H1 (cell line): ENCODE data around the gene CAST. TPM values are rescaled to one million over a fixed set of nuclear protein-coding genes. Genes with fewer than 3 reads are reported as not detected.

Source experiments
- CTCF ChIA-PET: fragments of 300-600 bp; sonication (Branson Sonifier 250); formaldehyde crosslinking; loops from one replicate; lab custom pipeline; 2021; ENCODE audit not compliant: partially characterized antibody; lab: Charles Lee
- POLR2A ChIA-PET: fragments of 300-600 bp; sonication (Branson Sonifier 250); formaldehyde crosslinking; loops from one replicate; lab custom pipeline; 2021; ENCODE audit warnings: inconsistent platforms; ENCODE audit not compliant: partially characterized antibody; lab: Charles Lee
- DNase-seq, 2 experiments: peaks; one replicate each; pipeline versions ENCODE4 v3.0.0 to v3.0.0-alpha.2; 2010 to 2022; ENCODE audit warnings: low spot score in 2 of 2, low read depth in 1 of 2, mixed read lengths in 1 of 2
- FAIRE-seq: peaks from 2 replicates; lab custom pipeline; 2011; peaks lifted over from hg19 to GRCh38; lab: Jason Lieb, UNC
- H2AFZ ChIP-seq: 2 replicates; pipeline ENCODE4 v1.8.1; 2012; ENCODE audit warnings: low read length, inconsistent platforms
- H2AK5ac ChIP-seq: 2 replicates; pipeline ENCODE4 v1.6.1; 2013; ENCODE audit warnings: low read depth, low read length
- H2BK120ac ChIP-seq: replicated peaks from 2 replicates; pipeline ENCODE3; 2013; ENCODE audit warnings: low read depth, low read length, inconsistent platforms
- H2BK12ac ChIP-seq: 2 replicates; pipeline ENCODE4 v1.6.1; 2013; ENCODE audit warnings: low read depth, low read length
- H2BK15ac ChIP-seq: 2 replicates; pipeline ENCODE4 v1.6.1; 2013; ENCODE audit warnings: low read length
- H2BK20ac ChIP-seq: 2 replicates; pipeline ENCODE4 v1.6.1; 2013; ENCODE audit warnings: low read length
- H2BK5ac ChIP-seq: 2 replicates; pipeline ENCODE4 v1.6.1; 2013; ENCODE audit warnings: low read depth, low read length
- H3K14ac ChIP-seq: 2 replicates; pipeline ENCODE4 v1.6.1; 2013; ENCODE audit warnings: inconsistent platforms; ENCODE audit not compliant: insufficient read length
- H3K18ac ChIP-seq: 2 replicates; pipeline ENCODE4 v1.6.1; 2013; ENCODE audit warnings: low read length; ENCODE audit errors: extremely low read depth
- H3K23ac ChIP-seq: 2 replicates; pipeline ENCODE4 v1.6.1; 2013; ENCODE audit warnings: inconsistent platforms; ENCODE audit not compliant: insufficient read length
- H3K23me2 ChIP-seq: 2 replicates; pipeline ENCODE4 v1.6.1; 2013; ENCODE audit warnings: low read depth, low read length
- H3K27ac ChIP-seq: 2 replicates; pipeline ENCODE4 v1.6.1; 2011; ENCODE audit warnings: low read depth, low read length, inconsistent platforms
- H3K27me3 ChIP-seq, 4 experiments: replicated peaks in 1 of 4; 1 replicate in 1 of 4; 2 replicates in 3 of 4; pipeline versions ENCODE4 v1.6.1 to v1.8.1; 2011 to 2013; ENCODE audit warnings: low read length in 3 of 4, mild to moderate bottlenecking in 3 of 4, inconsistent platforms in 2 of 4, mixed read lengths in 2 of 4, moderate library complexity in 1 of 4; ENCODE audit not compliant: control insufficient read depth in 3 of 4, insufficient read depth in 3 of 4; ENCODE audit errors: extremely low read depth in 1 of 4
- H3K36me3 ChIP-seq, 4 experiments: 2 replicates each; pipeline versions ENCODE4 v1.6.1 to v1.8.1; 2011 to 2013; ENCODE audit warnings: mild to moderate bottlenecking in 4 of 4, low read length in 3 of 4, moderate library complexity in 2 of 4, control low read depth in 1 of 4, inconsistent platforms in 1 of 4; ENCODE audit not compliant: insufficient read depth in 4 of 4, control insufficient read depth in 2 of 4
- H3K4ac ChIP-seq: replicated peaks from 2 replicates; pipeline ENCODE3; 2013; ENCODE audit warnings: low read length, low read depth, mixed read lengths, inconsistent platforms; ENCODE audit not compliant: insufficient read length
- H3K4me1 ChIP-seq, 4 experiments: replicated peaks in 1 of 4; 1 replicate in 1 of 4; 2 replicates in 3 of 4; pipeline versions ENCODE4 v1.6.1 to v1.8.1; 2011 to 2013; ENCODE audit warnings: low read length in 3 of 4, inconsistent platforms in 2 of 4, mixed read lengths in 1 of 4; ENCODE audit not compliant: insufficient read depth in 4 of 4, control insufficient read depth in 3 of 4
- H3K4me2 ChIP-seq, 2 experiments: 2 replicates each; pipeline versions ENCODE4 v1.6.1 to v1.8.1; 2011 to 2013; ENCODE audit warnings: low read depth in 2 of 2, low read length in 2 of 2, control low read depth in 1 of 2, inconsistent platforms in 1 of 2, mild to moderate bottlenecking in 1 of 2; ENCODE audit not compliant: insufficient read depth in 1 of 2
- H3K4me3 ChIP-seq, 4 experiments: fragments of 200-600, 300-600 bp in 1 of 4; sonication (generic), shearing (Covaris generic), sonication (Bioruptor Twin) in 1 of 4; 2 replicates each; pipeline versions ENCODE4 v1.5.1 to v1.8.1; 2011 to 2016; ENCODE audit warnings: low read length in 4 of 4, low read depth in 3 of 4, control low read depth in 2 of 4, inconsistent platforms in 2 of 4, mild to moderate bottlenecking in 2 of 4, mixed read lengths in 1 of 4, moderate library complexity in 1 of 4; ENCODE audit not compliant: insufficient read depth in 2 of 4; ENCODE audit errors: extremely low read depth in 1 of 4
- H3K56ac ChIP-seq: replicated peaks from 2 replicates; pipeline ENCODE3; 2013; ENCODE audit warnings: low read depth, mild to moderate bottlenecking, mixed read lengths, low read length, inconsistent platforms; ENCODE audit not compliant: insufficient read length
- H3K79me1 ChIP-seq: 2 replicates; pipeline ENCODE4 v1.6.1; 2013; ENCODE audit warnings: low read depth, low read length, control low read depth
- H3K79me2 ChIP-seq, 2 experiments: 2 replicates each; pipeline versions ENCODE4 v1.6.1 to v1.8.1; 2012 to 2013; ENCODE audit warnings: low read length in 2 of 2, mild to moderate bottlenecking in 2 of 2, inconsistent platforms in 1 of 2; ENCODE audit not compliant: insufficient read depth in 2 of 2, control insufficient read depth in 1 of 2
- H3K9ac ChIP-seq, 4 experiments: replicated peaks in 1 of 4; 1 replicate in 1 of 4; 2 replicates in 3 of 4; pipeline versions ENCODE4 v1.6.1 to v1.8.1; 2011 to 2013; ENCODE audit warnings: low read depth in 3 of 4, low read length in 3 of 4, control low read depth in 2 of 4, mild to moderate bottlenecking in 2 of 4, moderate library complexity in 2 of 4, inconsistent platforms in 1 of 4; ENCODE audit errors: extremely low read depth in 1 of 4
- H3K9me3 ChIP-seq, 2 experiments: 2 replicates each; pipeline versions ENCODE4 v1.6.1 to v1.8.1; 2012 to 2013; ENCODE audit warnings: mild to moderate bottlenecking in 2 of 2, moderate library complexity in 2 of 2, control low read depth in 1 of 2, inconsistent platforms in 1 of 2, low read depth in 1 of 2, low read length in 1 of 2, mixed read lengths in 1 of 2; ENCODE audit not compliant: insufficient read depth in 2 of 2
- H4K20me1 ChIP-seq, 2 experiments: replicated peaks in 1 of 2; 2 replicates each; pipeline versions ENCODE3 to v1.8.1; 2011 to 2013; ENCODE audit warnings: inconsistent platforms in 2 of 2, low read length in 2 of 2, mild to moderate bottlenecking in 1 of 2; ENCODE audit not compliant: insufficient read depth in 2 of 2, control insufficient read depth in 1 of 2
- H4K5ac ChIP-seq: 2 replicates; pipeline ENCODE4 v1.6.1; 2013; ENCODE audit warnings: low read length, low read depth, mixed read lengths, inconsistent platforms; ENCODE audit not compliant: insufficient read length
- H4K8ac ChIP-seq: 2 replicates; pipeline ENCODE4 v1.8.0; 2013; ENCODE audit warnings: mild to moderate bottlenecking, moderate library complexity, low read length, inconsistent platforms; ENCODE audit not compliant: insufficient read depth; ENCODE audit errors: extremely low read depth
- H4K91ac ChIP-seq: replicated peaks from 2 replicates; pipeline ENCODE3; 2013; ENCODE audit warnings: low read length, mixed read lengths, inconsistent platforms; ENCODE audit not compliant: insufficient read length
- CBX5 ChIP-seq: fragments of 300-800, 300-1000 bp; sonication (generic); IDR thresholded peaks from 2 replicates; pipeline ENCODE4 v1.7.1; 2016; ENCODE audit warnings: antibody characterized with exemption, low read length, low read depth
- CBX8 ChIP-seq: fragments of 300-800, 300-1000 bp; sonication (generic); IDR thresholded peaks from 2 replicates; pipeline ENCODE4 v1.7.1; 2016; ENCODE audit warnings: low read depth, low read length, borderline replicate concordance
- CREB1 ChIP-seq: IDR thresholded peaks from 2 replicates; pipeline ENCODE4 v1.6.1; 2012; ENCODE audit warnings: inconsistent platforms
- GTF2F1 ChIP-seq: IDR thresholded peaks from 2 replicates; pipeline ENCODE4 v1.6.1; 2012; ENCODE audit warnings: low read depth, low read length, improper control_type of control experiment, borderline replicate concordance
- JUND ChIP-seq: IDR thresholded peaks from 2 replicates; pipeline ENCODE4 v1.6.1; 2011; ENCODE audit warnings: mild to moderate bottlenecking, improper control_type of control experiment, low read length
- KDM5A ChIP-seq: fragments of 200-600 bp; IDR thresholded peaks from 2 replicates; pipeline ENCODE4 v1.7.1; 2012; ENCODE audit warnings: mild to moderate bottlenecking, low read length, inconsistent platforms, mixed read lengths
- NANOG ChIP-seq: IDR thresholded peaks from 2 replicates; pipeline ENCODE4 v1.6.1; 2011; ENCODE audit warnings: low read length, low read depth, mild to moderate bottlenecking, inconsistent platforms; ENCODE audit not compliant: insufficient read depth, poor library complexity, severe bottlenecking
- POU5F1 ChIP-seq: IDR thresholded peaks from 2 replicates; pipeline ENCODE4 v1.6.1; 2011; ENCODE audit warnings: low read depth, mild to moderate bottlenecking, low read length, moderate library complexity
- SIRT6 ChIP-seq: IDR thresholded peaks from one replicate; pipeline ENCODE4 v1.7.1; 2012; ENCODE audit warnings: low read length, inconsistent platforms
- SUZ12 ChIP-seq: fragments of 200-600 bp; sonication (generic); IDR thresholded peaks from 2 replicates; pipeline ENCODE4 v1.6.1; 2012; ENCODE audit warnings: mild to moderate bottlenecking, inconsistent platforms, low read length, moderate library complexity, mixed read lengths
- TAF7 ChIP-seq: optimal IDR thresholded peaks from 2 replicates; pipeline ENCODE3; 2011; ENCODE audit warnings: low read depth, mild to moderate bottlenecking, inconsistent platforms, low read length, moderate library complexity, borderline replicate concordance
- YY1 ChIP-seq: IDR thresholded peaks from 2 replicates; pipeline ENCODE4 v1.6.1; 2011; ENCODE audit warnings: low read depth, mild to moderate bottlenecking, low read length
- WGBS, 2 experiments: shearing (Covaris generic) in 1 of 2; methylation state at CpG; one replicate each; pipeline versions ENCODE4 v1.1.6 to v1.1.7; 2013 to 2015; ENCODE audit warnings: low lambda C conversion rate in 2 of 2, mixed read lengths in 2 of 2, inconsistent platforms in 1 of 2, low coverage in 1 of 2, missing lambda C conversion rate in 1 of 2; ENCODE audit not compliant: insufficient replicate concordance in 2 of 2, insufficient coverage in 1 of 2, insufficient read length in 1 of 2; ENCODE audit errors: extremely low coverage in 1 of 2, missing lambda C conversion rate in 1 of 2; 5-methylcytosine and 5-hydroxymethylcytosine counted together
- polyA plus RNA-seq, 7 experiments: library from polyadenylated mRNA; depleted of rRNA in 3 of 7; stranded (reverse) in 5 of 7; unstranded in 2 of 7; fragments of >200 nt in 5 of 7; fragments of 200-250 nt in 2 of 7; gene quantifications; 1 replicate in 5 of 7; 2 replicates in 1 of 7; 4 replicates in 1 of 7; pipeline versions ENCODE4 v1.2.1 to v1.2.3, GENCODE V29; 2011 to 2013; ENCODE audit warnings: missing spikeins in 2 of 7, mixed read lengths in 2 of 7
- total RNA-seq: library from RNA; stranded (reverse); fragmentation: NEBNext Ultra II Directional; extraction: Animal tissue kit (Norgen Biotek cat#: 25700); gene quantifications from 2 replicates; pipeline ENCODE4 v1.2.1, GENCODE V29; 2021
- TF ChIP-seq, protein P1 (sequence below): IDR thresholded peaks from 2 replicates; pipeline ENCODE4 v1.6.1; 2011; ENCODE audit warnings: low read length, improper control_type of control experiment

Gene CAST
- total and polyA plus RNA-seq, 2 of the 8 experiments (the other 6 are each of a cell fraction or from before 2014, with no cell fraction given): 9.0 to 48.2 TPM

DNA sequence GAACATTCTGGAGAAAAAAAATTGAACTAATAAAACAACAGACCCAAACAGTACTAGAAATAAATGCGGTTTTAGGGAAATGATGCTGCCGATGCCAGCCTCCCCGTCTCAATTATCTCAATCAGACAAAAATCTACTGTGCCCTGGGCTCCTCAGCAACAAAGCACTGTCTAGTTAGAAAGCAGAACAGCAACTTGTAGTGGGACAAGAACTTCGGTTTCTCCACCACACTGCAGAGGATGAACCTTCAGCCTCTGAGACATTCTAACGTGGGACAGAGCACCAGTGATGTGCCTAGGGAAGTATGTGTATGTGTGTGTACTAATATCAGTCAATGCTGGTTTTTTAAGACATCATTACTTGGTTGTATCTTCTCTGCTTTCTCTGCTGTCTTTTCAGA is 11.1 kb upstream of the CAST start:
- Histone ChIP-seq H2BK5ac (no peak overlapping the region), H4K20me1 (no peaks in the 10 kb centered on the region), H4K5ac (no peak overlapping the region), H2AFZ (no peak overlapping the region), H3K23me2 (no peaks in the 10 kb centered on the region), H2BK20ac (no peak overlapping the region), H3K4me3 (no peak overlapping the region), H3K4ac (no peak overlapping the region), H3K79me1 (no peaks in the 10 kb centered on the region), H3K79me2 (no peaks in the 10 kb centered on the region), H3K27me3 (no peaks in the 10 kb centered on the region), H3K56ac (no peak overlapping the region), H3K36me3 (no peaks in the 10 kb centered on the region), H3K4me1 (peaks cover 3 to 8% (median 7%) of the 10 kb centered on the region in 4 experiments; a peak in 5 of 7 replicates), H2AK5ac (no peak overlapping the region), H2BK15ac (no peak overlapping the region), H3K14ac (no peak overlapping the region), H2BK120ac (no peak overlapping the region), H4K91ac (no peak overlapping the region), H3K4me2 (no peak overlapping the region), H2BK12ac (no peak overlapping the region), H3K23ac (no peak overlapping the region), H3K9ac (no peak overlapping the region), H3K18ac (no peak overlapping the region), H3K27ac (no peak overlapping the region), H4K8ac (no peak overlapping the region), H3K9me3 (no peaks in the 10 kb centered on the region)
- ChIA-PET CTCF (interaction anchor here (0.5 to 2.6 kb wide), 12 partner anchors 12 to 92 kb away, joined by 3 to 8 read pairs (median 4); no protein-coding TSS in a partner anchor), POLR2A (interaction anchor here (1.3 kb wide), 1 partner anchor 22 kb away, joined by 4 read pairs; no protein-coding TSS in a partner anchor)
- DNase-seq (no peak), FAIRE-seq (no peak)
- 84% methylated on average over 5 of the region's 5 CpGs; no CpG with 5 or more reads in 1 of the 2 experiments for WGBS, 2 experiments
- TF ChIP-seq YY1 (no peak), CBX8 (no peak), JUND (no peak), KDM5A (no peak), POU5F1 (no peak), SUZ12 (no peak), CBX5 (no peak), SIRT6 (no peak), CREB1 (no peak), TAF7 (no peak), GTF2F1 (no peak), NANOG (no peak)
- TF ChIP-seq, protein P1, sequence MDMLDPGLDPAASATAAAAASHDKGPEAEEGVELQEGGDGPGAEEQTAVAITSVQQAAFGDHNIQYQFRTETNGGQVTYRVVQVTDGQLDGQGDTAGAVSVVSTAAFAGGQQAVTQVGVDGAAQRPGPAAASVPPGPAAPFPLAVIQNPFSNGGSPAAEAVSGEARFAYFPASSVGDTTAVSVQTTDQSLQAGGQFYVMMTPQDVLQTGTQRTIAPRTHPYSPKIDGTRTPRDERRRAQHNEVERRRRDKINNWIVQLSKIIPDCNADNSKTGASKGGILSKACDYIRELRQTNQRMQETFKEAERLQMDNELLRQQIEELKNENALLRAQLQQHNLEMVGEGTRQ: no peak
